Loucy (cell line): ENCODE results near the gene TTYH2.

Source experiments
- H2AFZ ChIP-seq: fragments of 200-600 bp; sonication (generic); 2 replicates; pipeline ENCODE4 v1.6.0; 2016; ENCODE audit warnings: antibody characterized with exemption, mild to moderate bottlenecking, low read length, moderate library complexity
- H3F3A ChIP-seq: fragments of 200-600 bp; 2 replicates; pipeline ENCODE4 v1.6.0; 2016; ENCODE audit warnings: antibody characterized with exemption, low read depth, mild to moderate bottlenecking
- H3K27me3 ChIP-seq: fragments of 200-600 bp; sonication (generic); 2 replicates; pipeline ENCODE4 v1.6.1; 2014; ENCODE audit warnings: low read length, mild to moderate bottlenecking; ENCODE audit not compliant: insufficient read depth, poor library complexity, severe bottlenecking
- H3K36me3 ChIP-seq: fragments of 200-600 bp; sonication (generic); 2 replicates; pipeline ENCODE4 v1.6.1; 2016; ENCODE audit warnings: low read length; ENCODE audit not compliant: insufficient read depth
- H3K4me1 ChIP-seq: fragments of 200-600 bp; sonication (generic); 2 replicates; pipeline ENCODE4 v1.5.1; 2014; ENCODE audit warnings: low read length, mild to moderate bottlenecking; ENCODE audit not compliant: insufficient read depth, poor library complexity, severe bottlenecking
- H3K4me2 ChIP-seq: fragments of 200-600 bp; sonication (generic); 2 replicates; pipeline ENCODE4 v1.6.0; 2014; ENCODE audit warnings: antibody characterized with exemption, low read length, low read depth, mild to moderate bottlenecking; ENCODE audit not compliant: poor library complexity, severe bottlenecking
- H3K4me3 ChIP-seq: fragments of 200-600 bp; sonication (generic); 2 replicates; pipeline ENCODE4 v1.5.1; 2014; ENCODE audit warnings: low read length, mild to moderate bottlenecking, mixed read lengths; ENCODE audit not compliant: poor library complexity, severe bottlenecking
- H3K79me2 ChIP-seq: fragments of 200-600 bp; sonication (generic); 2 replicates; pipeline ENCODE4 v1.6.1; 2014; ENCODE audit warnings: low read length; ENCODE audit not compliant: insufficient read depth
- H3K9ac ChIP-seq: fragments of 200-600 bp; sonication (generic); 2 replicates; pipeline ENCODE4 v1.6.0; 2014; ENCODE audit warnings: mild to moderate bottlenecking, low read depth, low read length, moderate library complexity; ENCODE audit not compliant: poor library complexity, severe bottlenecking
- H3K9me2 ChIP-seq: fragments of 200-600 bp; sonication (generic); replicated peaks from 2 replicates; pipeline ENCODE4 v1.6.1; 2016; ENCODE audit warnings: low read depth, low read length, mixed read lengths
- H3K9me3 ChIP-seq: fragments of 200-600 bp; sonication (generic); 2 replicates; pipeline ENCODE4 v1.6.1; 2014; ENCODE audit warnings: mild to moderate bottlenecking, antibody characterized with exemption, low read length, low read depth; ENCODE audit not compliant: insufficient read depth
- H4K20me1 ChIP-seq: fragments of 200-600 bp; sonication (generic); 2 replicates; pipeline ENCODE4 v1.6.0; 2014; ENCODE audit warnings: antibody characterized with exemption, low read length, mild to moderate bottlenecking; ENCODE audit not compliant: insufficient read depth, poor library complexity, severe bottlenecking
- EZH2phosphoT487 ChIP-seq: fragments of 200-600 bp; IDR thresholded peaks from 2 replicates; pipeline ENCODE4 v1.6.1; 2018; ENCODE audit warnings: antibody characterized with exemption, mild to moderate bottlenecking, moderate library complexity, borderline replicate concordance
- TF ChIP-seq, protein P1 (sequence below): fragments of 200-600 bp; sonication (generic); conservative IDR thresholded peaks from 2 replicates; pipeline ENCODE4 v1.5.1; 2014; ENCODE audit warnings: mild to moderate bottlenecking, antibody characterized with exemption, low read length

TTYH2 gene

DNA sequence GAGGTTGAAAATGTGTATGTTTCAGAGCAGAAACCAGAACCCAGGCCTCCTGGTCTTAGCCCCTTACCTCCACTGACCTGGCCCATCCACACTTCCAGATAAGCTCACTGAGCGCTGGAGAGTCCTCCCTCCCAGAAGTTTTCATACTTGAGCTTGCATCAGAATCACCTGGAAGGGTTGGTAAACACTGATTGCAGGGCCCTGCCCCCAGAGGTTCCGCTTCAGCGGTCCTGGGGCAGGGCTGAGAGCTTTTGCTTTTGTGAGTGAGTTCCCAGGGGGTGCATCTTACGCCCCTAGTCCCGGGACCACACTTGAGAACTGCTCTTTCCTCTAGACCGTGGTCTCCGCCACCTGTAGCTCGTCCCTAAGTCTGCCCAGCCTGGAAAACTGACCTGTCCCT is 20.6 kb downstream of the TTYH2 start:
- Histone ChIP-seq H3K9me3 (no peaks in the 10 kb centered on the region), H3K4me3 (no peak overlapping the region), H3K9ac (no peak overlapping the region), H3K27me3 (no peaks in the 10 kb centered on the region), H4K20me1 (no peaks in the 10 kb centered on the region), H3K4me2 (no peak overlapping the region), H3F3A (no peaks in the 10 kb centered on the region), H2AFZ (no peak overlapping the region), H3K9me2 (no peaks in the 10 kb centered on the region), H3K79me2 (no peaks in the 10 kb centered on the region), H3K4me1 (no peaks in the 10 kb centered on the region), H3K36me3 (no peaks in the 10 kb centered on the region)
- TF ChIP-seq, protein P1, sequence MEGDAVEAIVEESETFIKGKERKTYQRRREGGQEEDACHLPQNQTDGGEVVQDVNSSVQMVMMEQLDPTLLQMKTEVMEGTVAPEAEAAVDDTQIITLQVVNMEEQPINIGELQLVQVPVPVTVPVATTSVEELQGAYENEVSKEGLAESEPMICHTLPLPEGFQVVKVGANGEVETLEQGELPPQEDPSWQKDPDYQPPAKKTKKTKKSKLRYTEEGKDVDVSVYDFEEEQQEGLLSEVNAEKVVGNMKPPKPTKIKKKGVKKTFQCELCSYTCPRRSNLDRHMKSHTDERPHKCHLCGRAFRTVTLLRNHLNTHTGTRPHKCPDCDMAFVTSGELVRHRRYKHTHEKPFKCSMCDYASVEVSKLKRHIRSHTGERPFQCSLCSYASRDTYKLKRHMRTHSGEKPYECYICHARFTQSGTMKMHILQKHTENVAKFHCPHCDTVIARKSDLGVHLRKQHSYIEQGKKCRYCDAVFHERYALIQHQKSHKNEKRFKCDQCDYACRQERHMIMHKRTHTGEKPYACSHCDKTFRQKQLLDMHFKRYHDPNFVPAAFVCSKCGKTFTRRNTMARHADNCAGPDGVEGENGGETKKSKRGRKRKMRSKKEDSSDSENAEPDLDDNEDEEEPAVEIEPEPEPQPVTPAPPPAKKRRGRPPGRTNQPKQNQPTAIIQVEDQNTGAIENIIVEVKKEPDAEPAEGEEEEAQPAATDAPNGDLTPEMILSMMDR: no peak
- TF ChIP-seq EZH2phosphoT487: no peak

DNA sequence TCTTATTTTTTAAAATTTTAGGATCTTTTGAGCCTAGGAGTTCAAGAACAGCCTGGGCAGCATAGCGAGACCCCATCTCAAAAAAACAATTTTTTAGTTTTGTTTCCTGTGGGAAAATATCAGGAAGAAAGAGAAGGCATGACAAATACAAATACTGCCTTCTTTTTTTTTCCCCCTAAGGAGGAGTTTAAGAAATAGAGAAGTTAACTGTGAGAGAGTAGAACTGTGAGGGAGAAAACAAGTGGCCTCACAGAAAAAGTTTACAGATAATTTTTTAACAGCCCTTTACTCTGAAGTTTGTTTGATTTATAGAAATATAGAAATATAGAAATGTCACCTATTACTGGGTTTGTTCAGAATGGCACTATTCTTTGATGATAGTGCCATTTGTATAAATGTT is 21.1 kb downstream of the TTYH2 start:
- Histone ChIP-seq H3K36me3 (no peaks in the 10 kb centered on the region), H3K9me2 (no peaks in the 10 kb centered on the region), H3K9me3 (no peaks in the 10 kb centered on the region), H3K4me3 (no peak overlapping the region), H3K79me2 (no peaks in the 10 kb centered on the region), H4K20me1 (no peaks in the 10 kb centered on the region), H3K4me1 (no peaks in the 10 kb centered on the region), H3K4me2 (no peak overlapping the region), H3F3A (no peaks in the 10 kb centered on the region), H2AFZ (no peak overlapping the region), H3K27me3 (no peaks in the 10 kb centered on the region), H3K9ac (no peak overlapping the region)
- no peak for TF ChIP-seq EZH2phosphoT487
- TF ChIP-seq, protein P1: no peak

DNA sequence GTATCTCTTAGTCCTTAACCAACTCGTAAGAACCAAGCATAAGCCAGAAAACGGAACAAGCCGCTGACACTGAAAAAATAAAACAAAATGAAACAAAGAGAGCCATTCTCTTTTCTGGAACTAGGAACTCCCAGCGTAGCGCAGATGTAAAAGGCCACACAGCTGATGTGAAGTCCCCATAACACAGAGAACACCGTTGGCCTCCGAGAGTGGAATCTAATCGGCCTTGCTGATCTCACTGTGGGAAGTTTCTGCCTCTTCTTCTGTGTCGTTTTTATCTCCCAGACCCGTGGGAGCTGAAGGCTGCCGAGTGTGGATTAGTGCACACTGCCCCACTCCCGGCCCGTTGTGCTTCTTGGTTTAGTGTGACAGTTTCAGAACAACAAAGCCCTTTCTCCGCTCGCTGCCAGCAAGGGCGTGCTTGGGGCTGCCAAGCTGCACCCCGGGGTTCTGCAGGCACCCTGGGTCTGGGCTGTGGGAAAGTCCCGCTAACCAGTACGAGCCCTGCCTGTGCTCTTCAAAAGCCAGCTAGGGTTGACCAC is 21.7 kb downstream of the TTYH2 start:
- no peak overlapping the region for H3K4me2 ChIP-seq
- no peak overlapping the region for H2AFZ ChIP-seq
- no peaks in the 10 kb centered on the region for H3F3A ChIP-seq
- H3K9me2 ChIP-seq: no peaks in the 10 kb centered on the region
- no peak overlapping the region for H3K4me3 ChIP-seq
- no peaks in the 10 kb centered on the region for H3K79me2 ChIP-seq
- no peaks in the 10 kb centered on the region for H3K9me3 ChIP-seq
- no peaks in the 10 kb centered on the region for H3K4me1 ChIP-seq
- TF ChIP-seq, protein P1: no peak
- TF ChIP-seq EZH2phosphoT487: no peak
- no peak overlapping the region for H3K9ac ChIP-seq
- no peaks in the 10 kb centered on the region for H3K27me3 ChIP-seq
- H3K36me3 ChIP-seq: no peaks in the 10 kb centered on the region
- H4K20me1 ChIP-seq: no peaks in the 10 kb centered on the region
